Keratinocyte (primary cell): Measurements from ENCODE around the gene HOXC4. TPM values are rescaled to one million over a fixed set of nuclear protein-coding genes. Genes with fewer than 3 reads are reported as not detected.

Source experiments
- DNase-seq: peaks from one replicate; pipeline ENCODE4 v3.0.0-alpha.2; 2011; ENCODE audit warnings: low read depth, missing footprints, low spot score
- FAIRE-seq: peaks from 2 replicates; lab custom pipeline; 2011; peaks lifted over from hg19 to GRCh38; lab: Jason Lieb, UNC
- H2AFZ ChIP-seq: 2 replicates; pipeline ENCODE4 v1.6.0; 2012; ENCODE audit warnings: low read length, control low read depth, inconsistent platforms; ENCODE audit not compliant: control insufficient read depth
- H3K27ac ChIP-seq: 2 replicates; pipeline ENCODE4 v1.5.1; 2011; ENCODE audit warnings: low read length; ENCODE audit not compliant: control insufficient read depth, insufficient read depth
- H3K27me3 ChIP-seq: 3 replicates; pipeline ENCODE4 v1.6.0; 2011; ENCODE audit warnings: low read length; ENCODE audit not compliant: control insufficient read depth, insufficient read depth; ENCODE audit errors: extremely low read depth
- H3K36me3 ChIP-seq, 2 experiments: 2 replicates in 1 of 2; 3 replicates in 1 of 2; pipeline ENCODE4 v1.5.1; 2011; ENCODE audit warnings: low read length in 2 of 2, mild to moderate bottlenecking in 1 of 2; ENCODE audit not compliant: control insufficient read depth in 2 of 2, insufficient read depth in 2 of 2; ENCODE audit errors: extremely low read depth in 1 of 2
- H3K4me1 ChIP-seq: 3 replicates; pipeline ENCODE4 v1.5.1; 2011; ENCODE audit warnings: low read length; ENCODE audit not compliant: control insufficient read depth, insufficient read depth; ENCODE audit errors: extremely low read depth
- H3K4me2 ChIP-seq: 3 replicates; pipeline ENCODE4 v1.6.0; 2011; ENCODE audit warnings: low read depth, low read length; ENCODE audit not compliant: control insufficient read depth, insufficient read depth; ENCODE audit errors: extremely low read depth
- H3K4me3 ChIP-seq, 3 experiments: fragments of 200-600 bp in 1 of 3; sonication (generic) in 1 of 3; 2 replicates in 2 of 3; 3 replicates in 1 of 3; pipeline ENCODE4 v1.5.1; 2011 to 2016; ENCODE audit warnings: low read length in 3 of 3, mild to moderate bottlenecking in 3 of 3, control low read depth in 2 of 3, inconsistent platforms in 1 of 3, low read depth in 1 of 3, mixed read lengths in 1 of 3, mixed run types in 1 of 3, moderate library complexity in 1 of 3; ENCODE audit not compliant: control insufficient read depth in 2 of 3, insufficient read depth in 2 of 3; ENCODE audit errors: extremely low read depth in 1 of 3
- H3K79me2 ChIP-seq: 2 replicates; pipeline ENCODE4 v1.6.0; 2012; ENCODE audit warnings: low read length; ENCODE audit not compliant: control insufficient read depth, insufficient read depth
- H3K9ac ChIP-seq: 3 replicates; pipeline ENCODE4 v1.6.0; 2011; ENCODE audit warnings: low read length; ENCODE audit not compliant: control insufficient read depth, insufficient read depth; ENCODE audit errors: extremely low read depth
- H3K9me1 ChIP-seq: 3 replicates; pipeline ENCODE4 v1.6.0; 2011; ENCODE audit warnings: low read length; ENCODE audit not compliant: control insufficient read depth, insufficient read depth; ENCODE audit errors: extremely low read depth
- H3K9me3 ChIP-seq: 2 replicates; pipeline ENCODE4 v1.5.1; 2012; ENCODE audit warnings: low read depth, low read length; ENCODE audit not compliant: control insufficient read depth
- H4K20me1 ChIP-seq: 3 replicates; pipeline ENCODE4 v1.6.0; 2011; ENCODE audit warnings: low read length; ENCODE audit not compliant: control insufficient read depth, insufficient read depth; ENCODE audit errors: extremely low read depth
- CTCF ChIP-seq, 3 experiments: IDR thresholded peaks in 1 of 3; conservative IDR thresholded peaks in 1 of 3; optimal IDR thresholded peaks in 1 of 3; 2 replicates in 2 of 3; 3 replicates in 1 of 3; pipeline versions ENCODE3 to v1.5.1; 2011; ENCODE audit warnings: low read length in 3 of 3, mild to moderate bottlenecking in 3 of 3, moderate library complexity in 2 of 3, control low read depth in 1 of 3, inconsistent platforms in 1 of 3; ENCODE audit not compliant: insufficient read depth in 2 of 3; ENCODE audit errors: extremely low read depth in 1 of 3
- EZH2 ChIP-seq: IDR thresholded peaks from one replicate; pipeline ENCODE4 v1.6.1; 2012; ENCODE audit warnings: inconsistent platforms, mild to moderate bottlenecking, low read length, moderate library complexity
- dilution Hi-C: fragments of 300-500 bp; cut with MboI; formaldehyde crosslinking; loops from one replicate; pipeline ENCODE4 v1.7.0; 2020; ENCODE audit warnings: low sequenced_read_pairs; ENCODE audit not compliant: extremely low pct_ligation_motif_present
- polyA plus RNA-seq, 5 experiments: library from polyadenylated mRNA; depleted of rRNA in 3 of 5; stranded (reverse) in 3 of 5; stranded (forward) in 1 of 5; unstranded in 1 of 5; fragments of >200 nt; gene quantifications; 1 replicate in 1 of 5; 2 replicates in 3 of 5; 3 replicates in 1 of 5; pipeline versions ENCODE4 v1.2.1 to v1.2.3, GENCODE V29; 2011 to 2012; ENCODE audit warnings: missing spikeins in 2 of 5, low read depth in 1 of 5, low replicate concordance in 1 of 5

HOXC4 gene
- polyA plus RNA-seq, 1 donor (not counting 4 experiments of a cell fraction or from before 2014, with no cell fraction given), result 1.8 TPM

GRCh38 chr12:54028314-54029201 is 25.1 kb upstream of the HOXC4 start, which contains the start of gene HOXC6:
HOXC6 (plus strand) TSS chr12:54028440; CDS start chr12:54028522, 82 bp downstream.
- dilution Hi-C loops, result no loop called here
- Histone ChIP-seq H3K27me3 (no peaks in the 10 kb centered on the region), H2AFZ (peak within 1 kb of the TSS; percentile 39)

GRCh38 chr12:54029529-54030441 is 23.9 kb upstream of the HOXC4 start:
- Histone ChIP-seq H3K4me1 (peaks cover 37% of the 10 kb centered on the region), H3K27ac (peak overlapping the region; percentile 40), H3K9me3 (no peaks in the 10 kb centered on the region), H3K27me3 (no peaks in the 10 kb centered on the region), H3K79me2 (peaks cover 42% of the 10 kb centered on the region), H2AFZ (no peak overlapping the region), H3K4me2 (peak overlapping the region; percentile 98), H3K4me3 (peak overlapping the region in 2 of 3 experiments; percentile 59 to 77), H3K9me1 (no peaks in the 10 kb centered on the region), H4K20me1 (no peaks in the 10 kb centered on the region), H3K36me3 (peaks cover 0 to 1% of the 10 kb centered on the region in 2 experiments), H3K9ac (peak overlapping the region; percentile 69)
- DNase-seq (no peak), FAIRE-seq (no peak)
- TF ChIP-seq CTCF (optimal IDR thresholded peaks at IDR 0.05 in 1 of 3, IDR thresholded peaks at IDR 0.05 in 1 of 3, conservative IDR thresholded peaks at IDR 0.05 in 1 of 3; ENCODE audit: extremely low read depth in 1 of 3, insufficient read depth in 2 of 3, low read length in 3 of 3) (no peak), EZH2 (no peak)
- dilution Hi-C loops, result no loop called here

More at GRCh38 chr12:54028314-54029201, 25.1 kb upstream of the HOXC4 start, which contains the start of gene HOXC6:
- H3K4me2 ChIP-seq, result peak within 1 kb of the TSS; percentile 98
- H4K20me1 ChIP-seq, result no peaks in the 10 kb centered on the region
- H3K9me3 ChIP-seq, result no peaks in the 10 kb centered on the region
- peak within 1 kb of the TSS; percentile 32 to 80 (median 77) for H3K4me3 ChIP-seq
- H3K79me2 ChIP-seq, result peaks cover 54% of the 10 kb centered on the region
- H3K9me1 ChIP-seq, result no peaks in the 10 kb centered on the region
- H3K36me3 ChIP-seq, result peaks cover 0 to 1% of the 10 kb centered on the region in 2 experiments
- no peak for DNase-seq
- H3K9ac ChIP-seq, result peak within 1 kb of the TSS; percentile 69
- peak within 1 kb of the TSS; percentile 72 for H3K27ac ChIP-seq
- peaks cover 42% of the 10 kb centered on the region for H3K4me1 ChIP-seq
- FAIRE-seq, result peak; percentile 75
- TF ChIP-seq EZH2, result no peak
- no peak for TF ChIP-seq CTCF (optimal IDR thresholded peaks at IDR 0.05 in 1 of 3, IDR thresholded peaks at IDR 0.05 in 1 of 3, conservative IDR thresholded peaks at IDR 0.05 in 1 of 3; ENCODE audit: extremely low read depth in 1 of 3, insufficient read depth in 2 of 3, low read length in 3 of 3)
